Sigmoid colon (tissue), 7 donors: ENCODE results near the gene ALDH2. TPM values are rescaled to one million over a fixed set of nuclear protein-coding genes. Genes with fewer than 3 reads are reported as not detected.
A peak's percentile ranks its signal among the peaks of the same experiment; 100 is the strongest.

ENCODE experiments used
- DNase-seq: peaks from one replicate; pipeline ENCODE4 v3.0.0-alpha.2; 2019
- H3K27ac ChIP-seq, 4 donors: fragments of 200-600 bp; sonication (generic); one replicate each; pipeline ENCODE4 v1.5.1; 2016 to 2019; ENCODE audit warnings: mild to moderate bottlenecking in 1 of 4
- H3K27me3 ChIP-seq, 3 donors: fragments of 200-600 bp; sonication (generic); one replicate each; pipeline ENCODE4 v1.5.1; 2019; ENCODE audit warnings: mild to moderate bottlenecking in 1 of 3
- H3K36me3 ChIP-seq, 4 donors: fragments of 200-600 bp; sonication (generic); one replicate each; pipeline ENCODE4 v1.5.1; 2016 to 2019
- H3K4me1 ChIP-seq, 4 donors: fragments of 200-600 bp; sonication (generic); one replicate each; pipeline ENCODE4 v1.5.1; 2017 to 2019
- H3K4me3 ChIP-seq, 4 donors: fragments of 200-600 bp; sonication (generic); one replicate each; pipeline ENCODE4 v1.5.1; 2017 to 2019; ENCODE audit warnings: mild to moderate bottlenecking in 2 of 4, moderate library complexity in 1 of 4
- H3K9me3 ChIP-seq, 4 donors: fragments of 200-600 bp in 3 of 4; sonication (generic) in 3 of 4; one replicate each; pipeline versions ENCODE4 v1.5.1 to v1.6.1; 2013 to 2019
- CTCF ChIP-seq, 4 experiments: fragments of 450-650 bp in 3 of 4; fragments of 200-600 bp in 1 of 4; IDR thresholded peaks; one replicate each; pipeline ENCODE4 v1.5.1; 2016 to 2019; ENCODE audit warnings: antibody characterized with exemption in 4 of 4, mild to moderate bottlenecking in 3 of 4, moderate library complexity in 2 of 4
- EP300 ChIP-seq, 4 donors: sonication (generic); formaldehyde crosslinking; IDR thresholded peaks; one replicate each; pipeline ENCODE4 v1.6.1; 2017; ENCODE audit warnings: antibody characterized with exemption in 4 of 4
- POLR2A ChIP-seq, 2 donors: fragments of 450-650 bp; IDR thresholded peaks; one replicate each; pipeline ENCODE4 v1.6.1; 2016; ENCODE audit warnings: antibody characterized with exemption in 2 of 2, mild to moderate bottlenecking in 2 of 2, moderate library complexity in 2 of 2
- POLR2AphosphoS5 ChIP-seq, 4 donors: sonication (generic); formaldehyde crosslinking; IDR thresholded peaks; one replicate each; pipeline ENCODE4 v1.6.1; 2017; ENCODE audit warnings: antibody characterized with exemption in 4 of 4
- whole genome bisulfite sequencing, 2 donors: extraction: QIAGEN DNeasy Blood & Tissue Kit; methylation state at CpG; one replicate each; pipeline ENCODE4 v1.1.7; 2013; 5-methylcytosine and 5-hydroxymethylcytosine counted together
- intact Hi-C: fragments of 100-400 bp; cut with DNase I; formaldehyde crosslinking; loops from one replicate; pipeline ENCODE4 v1.15.1; 2023
- polyA plus RNA-seq, 3 donors: library from polyadenylated mRNA; stranded (reverse); fragments of 200-250 nt; gene quantifications; one replicate each; pipeline ENCODE4 v1.2.3, GENCODE V29; 2013
- total RNA-seq, 4 donors: library from RNA; depleted of rRNA; stranded (reverse); fragments of >200 nt; gene quantifications; one replicate each; pipeline ENCODE4 v1.1.0, GENCODE V29; 2016
- donor health status: healthy with polysubstance abuse.
- donor health status: Bipolar disorder and iron deficiency.
- donor health status: healthy.

The ALDH2 gene
- total and polyA plus RNA-seq, 7 donors: 112 to 348 (median 132) TPM

- no peak overlapping the region for H3K27ac ChIP-seq
- peak; percentile 84 for DNase-seq
- intact Hi-C loops: loop anchor here (1.0 kb wide), 1 partner anchor 60 kb away; no protein-coding TSS in a partner anchor
- no peaks in the 10 kb centered on the region for H3K27me3 ChIP-seq
- peaks cover 0 to 56% (median 12%) of the 10 kb centered on the region in 4 donors for H3K36me3 ChIP-seq
- no peak overlapping the region for H3K4me3 ChIP-seq
- 62 to 76% methylated on average over 23 of the region's 23 CpGs for WGBS, 2 donors
- H3K4me1 ChIP-seq: peaks cover 0 to 19% (median 10%) of the 10 kb centered on the region in 4 donors
- H3K9me3 ChIP-seq: no peaks in the 10 kb centered on the region
- TF ChIP-seq POLR2A (IDR thresholded peaks at IDR 0.05) (no peak), EP300 (IDR thresholded peaks at IDR 0.05) (no peak), POLR2AphosphoS5 (IDR thresholded peaks at IDR 0.05) (peak in 2 of 4 donors; percentile 32 to 38), CTCF (IDR thresholded peaks at IDR 0.05) (peak; percentile 64 to 87 (median 81))
Observed at GRCh38 chr12:111753144-111753881, 13.4 kb upstream of the ALDH2 start.

GRCh38 chr12:111754671-111755070 lies 12.1 kb upstream of the ALDH2 start:
- intact Hi-C loops: loop anchor here (2.0 kb wide), 1 partner anchor 34 kb away; no protein-coding TSS in a partner anchor
- no peaks in the 10 kb centered on the region for H3K9me3 ChIP-seq
- TF ChIP-seq CTCF (IDR thresholded peaks at IDR 0.05) (no peak), POLR2A (IDR thresholded peaks at IDR 0.05) (no peak), POLR2AphosphoS5 (IDR thresholded peaks at IDR 0.05) (no peak), EP300 (IDR thresholded peaks at IDR 0.05) (no peak)
- peaks cover 0 to 20% (median 10%) of the 10 kb centered on the region in 4 donors for H3K4me1 ChIP-seq
- H3K27ac ChIP-seq: peak overlapping the region in 1 of 4 donors; percentile 15
- no peak overlapping the region for H3K4me3 ChIP-seq
- WGBS, 2 donors: 91 to 93% methylated on average over 8 of the region's 8 CpGs
- DNase-seq: no peak
- peaks cover 0 to 44% (median 9%) of the 10 kb centered on the region in 4 donors for H3K36me3 ChIP-seq
- no peaks in the 10 kb centered on the region for H3K27me3 ChIP-seq

- Histone ChIP-seq H3K9me3 (no peaks in the 10 kb centered on the region), H3K4me1 (peaks cover 0 to 20% (median 10%) of the 10 kb centered on the region in 4 donors), H3K27ac (no peak overlapping the region), H3K27me3 (no peaks in the 10 kb centered on the region), H3K4me3 (no peak overlapping the region), H3K36me3 (peaks cover 0 to 30% (median 9%) of the 10 kb centered on the region in 4 donors)
- no peak for TF ChIP-seq CTCF (IDR thresholded peaks at IDR 0.05)
- no peak for TF ChIP-seq POLR2AphosphoS5 (IDR thresholded peaks at IDR 0.05)
- TF ChIP-seq EP300 (IDR thresholded peaks at IDR 0.05): no peak
- TF ChIP-seq POLR2A (IDR thresholded peaks at IDR 0.05): no peak
- intact Hi-C loops: no loop called here
- no peak for DNase-seq
- WGBS, 2 donors: 96% methylated on average over 15 of the region's 15 CpGs
Observed at GRCh38 chr12:111756196-111756595, 10.5 kb upstream of the ALDH2 start.

GRCh38 chr12:111756681-111757080 lies 10.1 kb upstream of the ALDH2 start:
- H3K36me3 ChIP-seq: peaks cover 0 to 27% (median 9%) of the 10 kb centered on the region in 4 donors
- intact Hi-C loops: no loop called here
- TF ChIP-seq POLR2A (IDR thresholded peaks at IDR 0.05) (no peak), POLR2AphosphoS5 (IDR thresholded peaks at IDR 0.05) (no peak), EP300 (IDR thresholded peaks at IDR 0.05) (no peak), CTCF (IDR thresholded peaks at IDR 0.05) (no peak)
- no peaks in the 10 kb centered on the region for H3K9me3 ChIP-seq
- H3K4me1 ChIP-seq: peaks cover 0 to 20% (median 10%) of the 10 kb centered on the region in 4 donors
- DNase-seq: no peak
- no peak overlapping the region for H3K4me3 ChIP-seq
- no peaks in the 10 kb centered on the region for H3K27me3 ChIP-seq
- H3K27ac ChIP-seq: no peak overlapping the region
- WGBS, 2 donors: 95 to 97% methylated on average over 7 of the region's 7 CpGs
